Adipocyte (in vitro differentiated cells): ENCODE data around the gene SUPT3H.
"Not testable (repeated sequence)": the region's sequence is repeated elsewhere in the genome, so short reads cannot be mapped to it uniquely, and the experiment has no call there.

Source experiments
- DNase-seq: peaks from one replicate; pipeline ENCODE4 v3.0.0-alpha.2; 2015; ENCODE audit warnings: low read depth
- H3K27me3 ChIP-seq: replicated peaks from 2 replicates; pipeline ENCODE4 v1.7.0; 2013; ENCODE audit warnings: mild to moderate bottlenecking, low read length, moderate library complexity; ENCODE audit not compliant: control insufficient read depth, insufficient read depth
- H3K36me3 ChIP-seq: 2 replicates; pipeline ENCODE4 v1.7.0; 2013; ENCODE audit warnings: low read length, mild to moderate bottlenecking, moderate library complexity; ENCODE audit not compliant: control insufficient read depth, insufficient read depth, severe bottlenecking
- H3K4me1 ChIP-seq: 2 replicates; pipeline ENCODE4 v1.7.0; 2013; ENCODE audit warnings: mild to moderate bottlenecking, low read length, moderate library complexity; ENCODE audit not compliant: control insufficient read depth, insufficient read depth
- H3K4me3 ChIP-seq: 2 replicates; pipeline ENCODE4 v1.7.0; 2013; ENCODE audit warnings: mild to moderate bottlenecking, low read length, moderate library complexity
- H3K9ac ChIP-seq: 2 replicates; pipeline ENCODE4 v1.7.0; 2013; ENCODE audit warnings: mild to moderate bottlenecking, low read length, moderate library complexity
- H3K9me3 ChIP-seq: 2 replicates; pipeline ENCODE4 v1.7.0; 2013; ENCODE audit warnings: mild to moderate bottlenecking, low read length, moderate library complexity; ENCODE audit not compliant: control insufficient read depth

The SUPT3H gene

GRCh38 chr6:45163952-45164766, 213.6 kb downstream of the SUPT3H start:
- H3K27me3 ChIP-seq, result no peaks in the 10 kb centered on the region
- no peaks in the 10 kb centered on the region for H3K36me3 ChIP-seq
- H3K9me3 ChIP-seq, result no peaks in the 10 kb centered on the region
- H3K4me3 ChIP-seq, result no peak overlapping the region
- H3K9ac ChIP-seq, result no peak overlapping the region
- no peaks in the 10 kb centered on the region for H3K4me1 ChIP-seq
- DNase-seq, result no peak

GRCh38 chr6:45160305-45160704, 217.4 kb downstream of the SUPT3H start:
- no peak for DNase-seq
- Histone ChIP-seq H3K4me3 (no peak overlapping the region), H3K9me3 (no peaks in the 10 kb centered on the region), H3K9ac (no peak overlapping the region), H3K4me1 (no peaks in the 10 kb centered on the region), H3K36me3 (no peaks in the 10 kb centered on the region), H3K27me3 (no peaks in the 10 kb centered on the region)

- Histone ChIP-seq H3K36me3 (no peaks in the 10 kb centered on the region), H3K4me1 (no peaks in the 10 kb centered on the region), H3K9me3 (no peaks in the 10 kb centered on the region), H3K9ac (no peak overlapping the region), H3K27me3 (no peaks in the 10 kb centered on the region), H3K4me3 (no peak overlapping the region)
- DNase-seq, result no peak
Measured at GRCh38 chr6:45156075-45156474, 221.7 kb downstream of the SUPT3H start.

GRCh38 chr6:45155341-45155894, 222.3 kb downstream of the SUPT3H start:
- Histone ChIP-seq H3K4me3 (no peak overlapping the region), H3K9ac (no peak overlapping the region), H3K36me3 (no peaks in the 10 kb centered on the region), H3K4me1 (no peaks in the 10 kb centered on the region), H3K9me3 (no peaks in the 10 kb centered on the region), H3K27me3 (no peaks in the 10 kb centered on the region)
- DNase-seq, result no peak

- Histone ChIP-seq H3K4me3 (no peak overlapping the region), H3K4me1 (no peaks in the 10 kb centered on the region), H3K9me3 (no peaks in the 10 kb centered on the region), H3K27me3 (no peaks in the 10 kb centered on the region), H3K9ac (no peak overlapping the region), H3K36me3 (no peaks in the 10 kb centered on the region)
- no peak for DNase-seq
Measured at GRCh38 chr6:45154679-45155078, 223.1 kb downstream of the SUPT3H start.

GRCh38 chr6:45148711-45149341, 228.9 kb downstream of the SUPT3H start:
- H3K4me1 ChIP-seq, result peaks cover 23% of the 10 kb centered on the region
- DNase-seq, result peak; percentile 73
- peak overlapping the region; percentile 15 for H3K4me3 ChIP-seq
- peak overlapping the region; percentile 56 for H3K9ac ChIP-seq
- H3K27me3 ChIP-seq, result no peaks in the 10 kb centered on the region
- no peaks in the 10 kb centered on the region for H3K36me3 ChIP-seq
- peaks cover 22% of the 10 kb centered on the region for H3K9me3 ChIP-seq

- H3K4me1 ChIP-seq, result peaks cover 23% of the 10 kb centered on the region
- DNase-seq, result peak; percentile 55
- peak overlapping the region; percentile 15 for H3K4me3 ChIP-seq
- no peaks in the 10 kb centered on the region for H3K27me3 ChIP-seq
- peak overlapping the region; percentile 56 for H3K9ac ChIP-seq
- H3K9me3 ChIP-seq, result peaks cover 22% of the 10 kb centered on the region
- no peaks in the 10 kb centered on the region for H3K36me3 ChIP-seq
Measured at GRCh38 chr6:45148278-45148677, 229.5 kb downstream of the SUPT3H start.

GRCh38 chr6:45145658-45146057, 232.1 kb downstream of the SUPT3H start:
- H3K9ac ChIP-seq, H3K36me3 ChIP-seq, H3K27me3 ChIP-seq, DNase-seq, H3K4me3 ChIP-seq: not testable (repeated sequence)
- Histone ChIP-seq H3K9me3 (peaks cover 31% of the 10 kb centered on the region), H3K4me1 (peaks cover 23% of the 10 kb centered on the region)

- Histone ChIP-seq H3K9ac (no peak overlapping the region), H3K27me3 (no peaks in the 10 kb centered on the region)
Measured at GRCh38 chr6:45138765-45139164, 239.0 kb downstream of the SUPT3H start.

GRCh38 chr6:45136495-45136894, 241.2 kb downstream of the SUPT3H start:
- DNase-seq, result no peak
- Histone ChIP-seq H3K4me3 (no peak overlapping the region), H3K9me3 (peaks cover 14% of the 10 kb centered on the region), H3K27me3 (no peaks in the 10 kb centered on the region), H3K9ac (no peak overlapping the region), H3K36me3 (no peaks in the 10 kb centered on the region), H3K4me1 (peaks cover 9% of the 10 kb centered on the region)

More at GRCh38 chr6:45138765-45139164, 239.0 kb downstream of the SUPT3H start:
- no peak overlapping the region for H3K4me3 ChIP-seq
- no peaks in the 10 kb centered on the region for H3K36me3 ChIP-seq
- DNase-seq, result no peak
- H3K9me3 ChIP-seq, result peaks cover 21% of the 10 kb centered on the region
- H3K4me1 ChIP-seq, result no peaks in the 10 kb centered on the region

GRCh38 chr6:45132658-45133294, 245.0 kb downstream of the SUPT3H start:
- no peak overlapping the region for H3K4me3 ChIP-seq
- H3K4me1 ChIP-seq, result peaks cover 9% of the 10 kb centered on the region
- H3K9ac ChIP-seq, result no peak overlapping the region
- H3K9me3 ChIP-seq, result peaks cover 12% of the 10 kb centered on the region
- no peaks in the 10 kb centered on the region for H3K36me3 ChIP-seq
- H3K27me3 ChIP-seq, result no peaks in the 10 kb centered on the region
- DNase-seq, result no peak
